Activated T-helper 9 cell treated with anti-CD3 and anti-CD28 coated beads, Interleukin-2, amount 50 U/mL, for 16 hours (primary cell): ENCODE data around the gene PAGE4.
A peak's percentile ranks its signal among the peaks of the same experiment; 100 is the strongest.

ENCODE experiments used
- DNase-seq: peaks from one replicate; pipeline ENCODE4 v3.0.0-alpha.2; 2020; ENCODE audit warnings: low read depth

The PAGE4 gene

GRCh38 chrX:49829016-49829415 is at the start of gene PAGE4:
Gene PAGE4 (plus strand): TSS chrX:49829303. CDS start chrX:49830429, 1,126 bp downstream.
- DNase-seq = no peak

- DNase-seq = no peak
These were observed 44.3 kb upstream of the PAGE4 start for GRCh38 chrX:49784747-49785280.

- DNase-seq = no peak
These were observed 36.7 kb upstream of the PAGE4 start for GRCh38 chrX:49792376-49792775.

- DNase-seq = no peak
These were observed 35.4 kb upstream of the PAGE4 start for GRCh38 chrX:49793686-49794085.

GRCh38 chrX:49799828-49800227 is 29.3 kb upstream of the PAGE4 start:
- no peak for DNase-seq

- DNase-seq = no peak
These were observed 19.0 kb upstream of the PAGE4 start for GRCh38 chrX:49809891-49810632.

GRCh38 chrX:49812177-49812576 is 16.9 kb upstream of the PAGE4 start:
- DNase-seq = no peak

- DNase-seq = no peak
These were observed 12.7 kb upstream of the PAGE4 start for GRCh38 chrX:49816435-49816834.

GRCh38 chrX:49838374-49838773 is 9.3 kb downstream of the PAGE4 start:
- DNase-seq = no peak

- DNase-seq = peak; percentile 11
These were observed 11.6 kb downstream of the PAGE4 start for GRCh38 chrX:49840679-49841078.

GRCh38 chrX:49842621-49843020 is 13.5 kb downstream of the PAGE4 start:
- no peak for DNase-seq

GRCh38 chrX:49844611-49845010 is 15.5 kb downstream of the PAGE4 start:
- no peak for DNase-seq

- no peak for DNase-seq
These were observed 16.7 kb downstream of the PAGE4 start for GRCh38 chrX:49845701-49846403.

- no peak for DNase-seq
These were observed 17.4 kb downstream of the PAGE4 start for GRCh38 chrX:49846522-49846921.

- DNase-seq = no peak
These were observed 19.2 kb downstream of the PAGE4 start for GRCh38 chrX:49848275-49848674.

GRCh38 chrX:49850028-49850427 is 20.9 kb downstream of the PAGE4 start:
- DNase-seq = no peak

GRCh38 chrX:49853661-49854060 is 24.6 kb downstream of the PAGE4 start:
- no peak for DNase-seq

- DNase-seq = no peak
These were observed 27.7 kb downstream of the PAGE4 start for GRCh38 chrX:49856819-49857218.

- no peak for DNase-seq
These were observed 29.2 kb downstream of the PAGE4 start for GRCh38 chrX:49858341-49858740.

GRCh38 chrX:49859491-49859890 is 30.4 kb downstream of the PAGE4 start:
- no peak for DNase-seq

- no peak for DNase-seq
These were observed 31.9 kb downstream of the PAGE4 start for GRCh38 chrX:49860867-49861535.

- DNase-seq = no peak
These were observed 33.0 kb downstream of the PAGE4 start for GRCh38 chrX:49862093-49862492.

GRCh38 chrX:49868739-49869138 is 39.6 kb downstream of the PAGE4 start:
- no peak for DNase-seq
